K562 (cell line): ENCODE measurements around the gene DCAF7. TPM values are rescaled to one million over a fixed set of nuclear protein-coding genes. Genes with fewer than 3 reads are reported as not detected.

Source experiments
- ATAC-seq: fragments of 200-7000 bp; cut with Tn5 transposase; 3 replicates; pipeline ENCODE4 v1.9.1; 2020; ENCODE audit warnings: moderate library complexity
- BruUV-seq: library from RNA; stranded (reverse); fragments of 400-500 nt; replicated peaks from 2 replicates; lab custom pipeline; 2021; lab: Mats Ljungman, UMichigan
- CTCF ChIA-PET: fragments of 300-600 bp; formaldehyde crosslinking; extraction: SDS; loops from one replicate; lab custom pipeline; 2021; ENCODE audit warnings: low intra/inter-chr PET ratio; lab: Yijun Ruan, JAX
- POLR2A ChIA-PET: fragments of 300-600, 350-650 bp; sonication (Branson Sonifier 250); formaldehyde crosslinking; extraction: SDS; loops from one replicate; lab custom pipeline; 2021; ENCODE audit warnings: antibody characterized with exemption, inconsistent platforms; lab: Yijun Ruan, JAX
- DNase-seq, 4 experiments: peaks; one replicate each; pipeline versions ENCODE4 v3.0.0 to v3.0.0-alpha.2; 2011 to 2018; ENCODE audit warnings: low spot score in 3 of 4, mixed read lengths in 3 of 4; ENCODE audit errors: extremely low read depth in 1 of 4
- FAIRE-seq: peaks from 2 replicates; lab custom pipeline; 2011; peaks lifted over from hg19 to GRCh38; lab: Jason Lieb, UNC
- H2AFZ ChIP-seq: 2 replicates; pipeline ENCODE4 v1.6.0; 2011; ENCODE audit warnings: low read depth, low read length, control low read depth, inconsistent platforms
- H3K27ac ChIP-seq: fragments of 200-600 bp; 3 replicates; pipeline ENCODE4 v1.8.0; 2011; ENCODE audit warnings: low read depth, mild to moderate bottlenecking, control low read depth, inconsistent platforms, low read length, moderate library complexity, mixed read lengths; ENCODE audit errors: extremely low read depth
- H3K27me3 ChIP-seq, 2 experiments: fragments of 300-600 bp in 1 of 2; 2 replicates in 1 of 2; 3 replicates in 1 of 2; pipeline versions ENCODE4 v1.6.0 to v1.8.0; 2011; ENCODE audit warnings: inconsistent platforms in 2 of 2, low read length in 2 of 2, mild to moderate bottlenecking in 1 of 2, mixed read lengths in 1 of 2, moderate library complexity in 1 of 2; ENCODE audit not compliant: control insufficient read depth in 2 of 2, insufficient read depth in 2 of 2
- H3K36me3 ChIP-seq: fragments of 300-600 bp; 3 replicates; pipeline ENCODE4 v1.8.0; 2011; ENCODE audit warnings: mild to moderate bottlenecking, low read length, inconsistent platforms; ENCODE audit not compliant: control insufficient read depth, insufficient read depth
- H3K4me1 ChIP-seq, 2 experiments: fragments of 200-600 bp in 1 of 2; replicated peaks in 1 of 2; 2 replicates in 1 of 2; 3 replicates in 1 of 2; pipeline versions ENCODE4 v1.5.1 to v1.8.0; 2011; ENCODE audit warnings: inconsistent platforms in 2 of 2, low read length in 2 of 2, mild to moderate bottlenecking in 1 of 2, mixed read lengths in 1 of 2, moderate library complexity in 1 of 2; ENCODE audit not compliant: control insufficient read depth in 2 of 2, insufficient read depth in 2 of 2
- H3K4me2 ChIP-seq: 2 replicates; pipeline ENCODE4 v1.6.1; 2011; ENCODE audit warnings: low read length, control low read depth, inconsistent platforms, mixed read lengths; ENCODE audit not compliant: insufficient read depth
- H3K4me3 ChIP-seq: fragments of 200-600 bp; sonication (generic), shearing (Covaris generic); 2 replicates; pipeline ENCODE4 v1.5.1; 2016; ENCODE audit warnings: control low read depth, inconsistent platforms
- H3K79me2 ChIP-seq: fragments of 200-600 bp; 3 replicates; pipeline ENCODE4 v1.8.0; 2011; ENCODE audit warnings: low read length, inconsistent platforms; ENCODE audit not compliant: control insufficient read depth, insufficient read depth
- H3K9ac ChIP-seq, 2 experiments: 2 replicates each; pipeline versions ENCODE4 v1.6.0 to v1.6.1; 2011; ENCODE audit warnings: low read depth in 2 of 2, low read length in 2 of 2, control low read depth in 1 of 2, inconsistent platforms in 1 of 2, mild to moderate bottlenecking in 1 of 2, mixed read lengths in 1 of 2; ENCODE audit not compliant: insufficient read depth in 1 of 2
- H3K9me1 ChIP-seq: one replicate; pipeline ENCODE4 v1.6.0; 2011; ENCODE audit warnings: inconsistent platforms, mild to moderate bottlenecking, low read length, moderate library complexity; ENCODE audit not compliant: control insufficient read depth, insufficient read depth
- H3K9me3 ChIP-seq: replicated peaks from 2 replicates; pipeline ENCODE4 v1.5.1; 2011; ENCODE audit warnings: low read depth, low read length, inconsistent platforms; ENCODE audit not compliant: control insufficient read depth, insufficient read depth
- H4K20me1 ChIP-seq: replicated peaks from 2 replicates; pipeline ENCODE4 v1.6.1; 2011; ENCODE audit warnings: low read length, inconsistent platforms, mixed read lengths; ENCODE audit not compliant: control insufficient read depth, insufficient read depth
- ARID2 ChIP-seq: fragments of 450-650 bp; IDR thresholded peaks from 2 replicates; pipeline ENCODE4 v1.6.1; 2017; ENCODE audit warnings: antibody characterized with exemption, mild to moderate bottlenecking
- CEBPB ChIP-seq: fragments of 450-650 bp; IDR thresholded peaks from 2 replicates; pipeline ENCODE4 v1.6.1; 2016; ENCODE audit warnings: missing genetic modification characterization, missing compliant biosample characterization
- CEBPG ChIP-seq, 3 experiments: fragments of 200-800 bp in 1 of 3; sonication (Bioruptor generic) in 1 of 3; sonication (generic) in 1 of 3; formaldehyde crosslinking in 1 of 3; IDR thresholded peaks in 2 of 3; conservative IDR thresholded peaks in 1 of 3; 2 replicates each; pipeline versions ENCODE4 v1.6.1 to v1.8.0; 2016 to 2022; ENCODE audit warnings: missing compliant biosample characterization in 2 of 3, missing genetic modification characterization in 2 of 3, mild to moderate bottlenecking in 1 of 3, missing genetic modification reagents in 1 of 3
- FOXM1 ChIP-seq, 2 experiments: fragments of 450-650 bp in 1 of 2; sonication (generic) in 1 of 2; formaldehyde crosslinking in 1 of 2; IDR thresholded peaks; 2 replicates each; pipeline versions ENCODE4 v1.6.1 to v1.9.0; 2017 to 2022; ENCODE audit warnings: low read depth in 2 of 2, mild to moderate bottlenecking in 2 of 2, missing genetic modification reagents in 1 of 2, moderate library complexity in 1 of 2
- LEF1 ChIP-seq: fragments of 450-650 bp; IDR thresholded peaks from 2 replicates; pipeline ENCODE4 v1.6.1; 2016; ENCODE audit warnings: mild to moderate bottlenecking
- RBM17 ChIP-seq: fragments of 200-400 bp; formaldehyde crosslinking; IDR thresholded peaks from 2 replicates; pipeline ENCODE4 v1.6.1; 2017; ENCODE audit warnings: low read depth, mild to moderate bottlenecking, low read length, borderline replicate concordance
- RBM25 ChIP-seq: fragments of 200-400 bp; formaldehyde crosslinking; IDR thresholded peaks from 2 replicates; pipeline ENCODE4 v1.6.1; 2018; ENCODE audit warnings: low read length, low read depth, moderate library complexity; ENCODE audit not compliant: severe bottlenecking
- WGBS: fragments of 100-300 bp; shearing (Covaris generic); methylation state at CpG from one replicate; pipeline ENCODE4 v1.1.6; 2016; ENCODE audit warnings: low coverage, mixed read lengths; ENCODE audit not compliant: insufficient coverage; ENCODE audit errors: missing lambda C conversion rate; 5-methylcytosine and 5-hydroxymethylcytosine counted together
- in situ Hi-C: fragments of 300-500 bp; cut with MboI; formaldehyde crosslinking; loops from 4 replicates; pipeline ENCODE4 v1.15.0; 2018; ENCODE audit warnings: inconsistent platforms, mixed read lengths
- intact Hi-C: fragments of 100-400 bp; cut with micrococcal nuclease; formaldehyde crosslinking; loops from 2 replicates; pipeline ENCODE4 v1.14.2; 2022
- polyA plus RNA-seq, 8 experiments: library from polyadenylated mRNA; depleted of rRNA in 4 of 8; stranded (reverse) in 5 of 8; unstranded in 3 of 8; fragments of >200 nt; fragmentation: Nextera tagmentation in 2 of 8; fragmentation: Illumina TruSeq in 1 of 8; extraction: Ambion mirVana in 2 of 8; extraction: Trizol in 1 of 8; gene quantifications; 2 replicates each; pipeline versions ENCODE4 v1.2.1 to v1.2.3, GENCODE V29; 2011 to 2014; ENCODE audit warnings: inconsistent platforms in 1 of 8, missing spikeins in 1 of 8
- total RNA-seq, 7 experiments: library from RNA; depleted of rRNA in 6 of 7; stranded (reverse); fragments of >200 nt in 6 of 7; fragmentation: Illumina TruSeq in 2 of 7; extraction: Trizol in 2 of 7; gene quantifications; 2 replicates each; pipeline versions ENCODE4 v1.2.1 to v1.2.3, GENCODE V29; 2011 to 2021; ENCODE audit warnings: low replicate concordance in 1 of 7

The DCAF7 gene
- total and polyA plus RNA-seq, 9 of the 15 experiments (the other 6 are each of a cell fraction or from before 2014, with no cell fraction given) = 30.8 to 123 (median 40.2) TPM

DNA sequence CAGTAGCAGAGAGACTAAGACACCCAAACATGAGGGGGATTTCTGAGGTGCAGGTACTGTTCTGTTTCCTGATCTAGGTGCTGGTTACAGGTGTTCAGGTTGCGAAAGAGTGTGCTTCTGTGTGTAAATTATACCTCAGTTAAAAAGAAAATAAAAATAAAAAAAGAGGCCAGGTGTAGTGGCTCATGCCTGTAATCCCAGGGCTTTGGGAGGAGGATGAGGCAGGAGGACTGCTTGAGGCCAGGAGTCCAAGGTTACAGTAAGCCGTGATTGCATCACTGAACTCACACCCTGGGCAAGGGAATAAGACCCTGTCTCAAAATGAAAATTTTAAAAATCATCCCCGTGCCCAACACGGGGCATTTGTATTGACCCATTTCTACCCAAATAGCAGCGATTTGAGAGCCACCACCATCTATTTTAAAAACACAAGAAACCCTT, 3.2 kb upstream of the DCAF7 start:
- in situ Hi-C loops (no loop called here), intact Hi-C loops (no loop called here)
- H3K9me3 ChIP-seq = no peaks in the 10 kb centered on the region
- peaks cover 24% of the 10 kb centered on the region for H3K79me2 ChIP-seq
- no peak overlapping the region for H3K4me3 ChIP-seq
- TF ChIP-seq CEBPB = peak; percentile 40; the same call in 1 of the 2 replicates
- no peak for TF ChIP-seq RBM17
- no peak for TF ChIP-seq ARID2
- TF ChIP-seq FOXM1 (IDR thresholded peaks at IDR 0.05; ENCODE audit: low read depth) = no peak
- TF ChIP-seq FOXM1 (CRISPR knock-in tag; IDR thresholded peaks at IDR 0.05; ENCODE audit: low read depth) = no peak
- TF ChIP-seq RBM25 = no peak
- no peak for TF ChIP-seq LEF1
- TF ChIP-seq CEBPG (CRISPR knock-in tag; IDR thresholded peaks at IDR 0.05) = no peak
- peak in 1 of 2 experiments; percentile 25; a peak in 1 of 4 replicates for TF ChIP-seq CEBPG (tag; conservative IDR thresholded peaks at IDR 0.05 in 1 of 2, IDR thresholded peaks at IDR 0.05 in 1 of 2)
- no peak overlapping the region for H3K4me2 ChIP-seq
- ChIA-PET CTCF (no interaction called here), POLR2A (interaction anchor here (1.2 to 1.5 kb wide), 2 partner anchors 11 to 116 kb away, joined by 3 to 4 read pairs; no protein-coding TSS in a partner anchor)
- 62% methylated on average over 5 of the region's 5 CpGs for WGBS
- ATAC-seq (no peak), FAIRE-seq (no peak), DNase-seq (no peak)
- no peaks in the 10 kb centered on the region for H3K27me3 ChIP-seq
- peaks cover 6% of the 10 kb centered on the region; the same call in 1 of the 2 replicates for H4K20me1 ChIP-seq
- no peak overlapping the region for H2AFZ ChIP-seq
- no peak overlapping the region for H3K27ac ChIP-seq
- no peak overlapping the region for H3K9ac ChIP-seq
- BruUV-seq = no TSS peak
- no peaks in the 10 kb centered on the region for H3K36me3 ChIP-seq
- H3K4me1 ChIP-seq = peaks cover 0 to 22% of the 10 kb centered on the region in 2 experiments; a peak in 3 of 5 replicates
- no peaks in the 10 kb centered on the region for H3K9me1 ChIP-seq
